PFSK-1 (cell line): ENCODE results near the gene GUSB.

Experiments used
- FOXP2 ChIP-seq: optimal IDR thresholded peaks from 2 replicates; pipeline ENCODE3; 2011; ENCODE audit warnings: borderline replicate concordance, control low read depth, inconsistent platforms; ENCODE audit not compliant: insufficient read depth; ENCODE audit errors: extremely low read length, extremely low read depth
- POLR2AphosphoS5 ChIP-seq: IDR thresholded peaks from 2 replicates; pipeline ENCODE4 v1.6.1; 2012; ENCODE audit warnings: low read depth, mild to moderate bottlenecking, control low read depth, low read length, moderate library complexity
- SIN3A ChIP-seq: IDR thresholded peaks from 2 replicates; pipeline ENCODE4 v1.6.1; 2012; ENCODE audit warnings: mild to moderate bottlenecking, low read length, moderate library complexity, borderline replicate concordance; ENCODE audit not compliant: insufficient read depth
- TAF1 ChIP-seq: IDR thresholded peaks from 2 replicates; pipeline ENCODE4 v1.6.1; 2012; ENCODE audit warnings: low read length, control low read depth, borderline replicate concordance; ENCODE audit not compliant: insufficient read depth
- TF ChIP-seq, protein P1 (sequence below), 2 experiments: IDR thresholded peaks; 2 replicates each; pipeline versions ENCODE4 v1.6.1 to v1.8.0; 2011 to 2012; ENCODE audit warnings: low read depth in 2 of 2, low read length in 2 of 2, control low read depth in 1 of 2, inconsistent platforms in 1 of 2, mild to moderate bottlenecking in 1 of 2, moderate library complexity in 1 of 2; ENCODE audit not compliant: insufficient read depth in 1 of 2

- TF ChIP-seq TAF1 (no peak), POLR2AphosphoS5 (no peak), SIN3A (no peak), FOXP2 (no peak)
- TF ChIP-seq, protein P1, sequence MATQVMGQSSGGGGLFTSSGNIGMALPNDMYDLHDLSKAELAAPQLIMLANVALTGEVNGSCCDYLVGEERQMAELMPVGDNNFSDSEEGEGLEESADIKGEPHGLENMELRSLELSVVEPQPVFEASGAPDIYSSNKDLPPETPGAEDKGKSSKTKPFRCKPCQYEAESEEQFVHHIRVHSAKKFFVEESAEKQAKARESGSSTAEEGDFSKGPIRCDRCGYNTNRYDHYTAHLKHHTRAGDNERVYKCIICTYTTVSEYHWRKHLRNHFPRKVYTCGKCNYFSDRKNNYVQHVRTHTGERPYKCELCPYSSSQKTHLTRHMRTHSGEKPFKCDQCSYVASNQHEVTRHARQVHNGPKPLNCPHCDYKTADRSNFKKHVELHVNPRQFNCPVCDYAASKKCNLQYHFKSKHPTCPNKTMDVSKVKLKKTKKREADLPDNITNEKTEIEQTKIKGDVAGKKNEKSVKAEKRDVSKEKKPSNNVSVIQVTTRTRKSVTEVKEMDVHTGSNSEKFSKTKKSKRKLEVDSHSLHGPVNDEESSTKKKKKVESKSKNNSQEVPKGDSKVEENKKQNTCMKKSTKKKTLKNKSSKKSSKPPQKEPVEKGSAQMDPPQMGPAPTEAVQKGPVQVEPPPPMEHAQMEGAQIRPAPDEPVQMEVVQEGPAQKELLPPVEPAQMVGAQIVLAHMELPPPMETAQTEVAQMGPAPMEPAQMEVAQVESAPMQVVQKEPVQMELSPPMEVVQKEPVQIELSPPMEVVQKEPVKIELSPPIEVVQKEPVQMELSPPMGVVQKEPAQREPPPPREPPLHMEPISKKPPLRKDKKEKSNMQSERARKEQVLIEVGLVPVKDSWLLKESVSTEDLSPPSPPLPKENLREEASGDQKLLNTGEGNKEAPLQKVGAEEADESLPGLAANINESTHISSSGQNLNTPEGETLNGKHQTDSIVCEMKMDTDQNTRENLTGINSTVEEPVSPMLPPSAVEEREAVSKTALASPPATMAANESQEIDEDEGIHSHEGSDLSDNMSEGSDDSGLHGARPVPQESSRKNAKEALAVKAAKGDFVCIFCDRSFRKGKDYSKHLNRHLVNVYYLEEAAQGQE (IDR thresholded peaks at IDR 0.05; ENCODE audit: insufficient read depth in 1 of 2, low read depth in 2 of 2, low read length in 2 of 2): no peak
These were observed 28.0 kb downstream of the GUSB start for GRCh38 chr7:65953890-65954450.
